ENCODE results near the gene ARCN1. TPM values are rescaled to one million over a fixed set of nuclear protein-coding genes. Genes with fewer than 3 reads are reported as not detected.

The ARCN1 gene
- total and polyA plus RNA-seq, 2 donors (not counting 1 experiment from before 2014, with no cell fraction given), result 42.9 to 83.2 TPM

DNA sequence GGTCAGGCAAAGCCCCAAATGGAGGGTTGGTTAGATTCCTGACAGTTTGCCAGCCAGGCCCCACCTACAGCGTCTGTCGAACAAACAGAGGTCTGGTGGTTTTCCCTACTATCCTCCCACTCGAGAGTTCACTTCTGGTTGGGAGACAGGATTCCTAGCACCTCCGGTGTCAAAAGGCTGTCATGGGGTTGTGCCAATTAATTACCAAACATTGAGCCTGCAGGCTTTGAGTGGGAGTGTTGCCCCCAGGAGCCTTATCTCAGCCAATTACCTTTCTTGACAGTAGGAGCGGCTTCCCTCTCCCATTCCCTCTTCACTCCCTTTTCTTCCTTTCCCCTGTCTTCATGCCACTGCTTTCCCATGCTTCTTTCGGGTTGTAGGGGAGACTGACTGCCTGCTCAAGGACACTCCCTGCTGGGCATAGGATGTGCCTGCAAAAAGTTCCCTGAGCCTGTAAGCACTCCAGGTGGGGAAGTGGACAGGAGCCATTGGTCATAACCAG is 49.6 kb upstream of the ARCN1 start:
- DNase-seq, result no peak
- H3K4me2 ChIP-seq (replicated peaks; ENCODE audit: low read depth, low read length, poor library complexity, severe bottlenecking), result no peak overlapping the region
- ChIA-PET POLR2A (interaction anchor here (0.6 kb wide), 1 partner anchor 48 kb away, joined by 3 read pairs; no protein-coding TSS in a partner anchor), CTCF (no interaction called here)
- no peaks in the 10 kb centered on the region for H3K4me1 ChIP-seq (ENCODE audit: control insufficient read depth in 2 of 2, insufficient read depth in 2 of 2, low read length in 2 of 2)
- H3K27ac ChIP-seq (ENCODE audit: low read length in 2 of 2), result no peak overlapping the region
- H3K79me2 ChIP-seq (ENCODE audit: control insufficient read depth, insufficient read depth, low read length), result no peaks in the 10 kb centered on the region
- H3K9ac ChIP-seq (ENCODE audit: low read length), result no peak overlapping the region
- no peak for TF ChIP-seq EZH2 (IDR thresholded peaks at IDR 0.05; ENCODE audit: borderline replicate concordance, insufficient read depth, low read depth, low read length, poor library complexity, severe bottlenecking)
- TF ChIP-seq, protein P1, sequence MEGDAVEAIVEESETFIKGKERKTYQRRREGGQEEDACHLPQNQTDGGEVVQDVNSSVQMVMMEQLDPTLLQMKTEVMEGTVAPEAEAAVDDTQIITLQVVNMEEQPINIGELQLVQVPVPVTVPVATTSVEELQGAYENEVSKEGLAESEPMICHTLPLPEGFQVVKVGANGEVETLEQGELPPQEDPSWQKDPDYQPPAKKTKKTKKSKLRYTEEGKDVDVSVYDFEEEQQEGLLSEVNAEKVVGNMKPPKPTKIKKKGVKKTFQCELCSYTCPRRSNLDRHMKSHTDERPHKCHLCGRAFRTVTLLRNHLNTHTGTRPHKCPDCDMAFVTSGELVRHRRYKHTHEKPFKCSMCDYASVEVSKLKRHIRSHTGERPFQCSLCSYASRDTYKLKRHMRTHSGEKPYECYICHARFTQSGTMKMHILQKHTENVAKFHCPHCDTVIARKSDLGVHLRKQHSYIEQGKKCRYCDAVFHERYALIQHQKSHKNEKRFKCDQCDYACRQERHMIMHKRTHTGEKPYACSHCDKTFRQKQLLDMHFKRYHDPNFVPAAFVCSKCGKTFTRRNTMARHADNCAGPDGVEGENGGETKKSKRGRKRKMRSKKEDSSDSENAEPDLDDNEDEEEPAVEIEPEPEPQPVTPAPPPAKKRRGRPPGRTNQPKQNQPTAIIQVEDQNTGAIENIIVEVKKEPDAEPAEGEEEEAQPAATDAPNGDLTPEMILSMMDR (IDR thresholded peaks at IDR 0.05), result no peak
- intact Hi-C loops (cut with micrococcal nuclease), result no loop called here
- Mint-ChIP-seq H3K4me3 (no peak overlapping the region), H3K27me3 (no peaks in the 10 kb centered on the region), H3K4me1 (peaks cover 13% of the 10 kb centered on the region), H3K27ac (peak overlapping the region; percentile 65), H3K9me3 (ENCODE audit: insufficient read depth) (no peaks in the 10 kb centered on the region)
- peaks cover 4 to 52% of the 10 kb centered on the region in 2 experiments for H3K36me3 ChIP-seq (replicated peaks in 1 of 2; ENCODE audit: control extremely low read depth in 1 of 2, control insufficient read depth in 1 of 2, extremely low read depth in 1 of 2, insufficient read depth in 2 of 2, low read length in 1 of 2)
- no peaks in the 10 kb centered on the region for H4K20me1 ChIP-seq (ENCODE audit: control insufficient read depth, insufficient read depth, low read length, poor library complexity, severe bottlenecking)
- no peaks in the 10 kb centered on the region for H3K9me3 ChIP-seq (ENCODE audit: control extremely low read depth in 1 of 3, control insufficient read depth in 2 of 3, insufficient read depth in 1 of 3, low read length in 2 of 3)
- no peak overlapping the region for H2AFZ ChIP-seq (ENCODE audit: insufficient read depth, low read depth, low read length, poor library complexity, severe bottlenecking)
- no peak for ATAC-seq (ENCODE audit: low read depth)
- WGBS (ENCODE audit: insufficient coverage), result 89% methylated on average over 4 of the region's 6 CpGs
- no peaks in the 10 kb centered on the region for H3K27me3 ChIP-seq (replicated peaks in 1 of 4; ENCODE audit: control extremely low read depth in 1 of 4, control insufficient read depth in 3 of 4, insufficient read depth in 4 of 4, low read length in 3 of 4)
- H3K4me3 ChIP-seq (ENCODE audit: control extremely low read depth in 1 of 5, extremely low read depth in 1 of 5, insufficient read depth in 1 of 5, low read depth in 2 of 5, low read length in 4 of 5), result no peak overlapping the region

DNA sequence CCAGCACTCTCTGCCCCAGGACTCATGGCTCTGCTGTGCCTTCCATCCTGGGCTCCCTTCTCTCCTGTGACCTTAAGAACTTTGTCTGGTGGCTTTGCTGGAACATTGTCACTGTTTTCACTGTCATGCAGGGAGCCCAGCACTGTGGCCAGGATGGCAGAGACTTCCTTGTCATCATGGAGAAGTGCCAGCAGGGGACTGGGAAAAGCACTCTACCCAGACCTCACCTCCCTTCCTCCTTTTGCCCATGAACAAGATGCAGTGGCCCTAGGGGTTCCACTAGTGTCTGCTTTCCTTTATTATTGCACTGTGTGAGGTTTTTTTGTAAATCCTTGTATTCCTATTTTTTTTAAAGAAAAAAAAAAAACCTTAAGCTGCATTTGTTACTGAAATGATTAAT is 47.9 kb upstream of the ARCN1 start:
- CTCF ChIA-PET, result interaction anchor here (0.6 kb wide), 1 partner anchor 27 kb away, joined by 6 read pairs; no protein-coding TSS in a partner anchor
- intact Hi-C loops (cut with micrococcal nuclease), result no loop called here
- Histone ChIP-seq H3K4me1 (ENCODE audit: control insufficient read depth in 2 of 2, insufficient read depth in 2 of 2, low read length in 2 of 2) (peaks cover 0 to 2% of the 10 kb centered on the region in 2 donors), H3K9me3 (ENCODE audit: control extremely low read depth in 1 of 3, control insufficient read depth in 2 of 3, insufficient read depth in 1 of 3, low read length in 2 of 3) (no peaks in the 10 kb centered on the region), H3K79me2 (ENCODE audit: control insufficient read depth, insufficient read depth, low read length) (no peaks in the 10 kb centered on the region), H3K4me3 (ENCODE audit: control extremely low read depth in 1 of 5, extremely low read depth in 1 of 5, insufficient read depth in 1 of 5, low read depth in 2 of 5, low read length in 4 of 5) (no peak overlapping the region), H2AFZ (ENCODE audit: insufficient read depth, low read depth, low read length, poor library complexity, severe bottlenecking) (no peak overlapping the region), H4K20me1 (ENCODE audit: control insufficient read depth, insufficient read depth, low read length, poor library complexity, severe bottlenecking) (no peaks in the 10 kb centered on the region), H3K9ac (ENCODE audit: low read length) (no peak overlapping the region), H3K4me2 (replicated peaks; ENCODE audit: low read depth, low read length, poor library complexity, severe bottlenecking) (no peak overlapping the region), H3K27me3 (replicated peaks in 1 of 4; ENCODE audit: control extremely low read depth in 1 of 4, control insufficient read depth in 3 of 4, insufficient read depth in 4 of 4, low read length in 3 of 4) (no peaks in the 10 kb centered on the region), H3K27ac (ENCODE audit: low read length in 2 of 2) (no peak overlapping the region), H3K36me3 (replicated peaks in 1 of 2; ENCODE audit: control extremely low read depth in 1 of 2, control insufficient read depth in 1 of 2, extremely low read depth in 1 of 2, insufficient read depth in 2 of 2, low read length in 1 of 2) (peaks cover 4 to 45% of the 10 kb centered on the region in 2 experiments)
- POLR2A ChIA-PET, result no interaction called here
- no peak overlapping the region for H3K27ac Mint-ChIP-seq
- no peak for TF ChIP-seq EZH2 (IDR thresholded peaks at IDR 0.05; ENCODE audit: borderline replicate concordance, insufficient read depth, low read depth, low read length, poor library complexity, severe bottlenecking)
- TF ChIP-seq, protein P1 (IDR thresholded peaks at IDR 0.05), result no peak
- no peak for ATAC-seq (ENCODE audit: low read depth)
- H3K4me1 Mint-ChIP-seq, result peaks cover 20% of the 10 kb centered on the region
- H3K4me3 Mint-ChIP-seq, result no peak overlapping the region
- no peaks in the 10 kb centered on the region for H3K27me3 Mint-ChIP-seq
- H3K9me3 Mint-ChIP-seq (ENCODE audit: insufficient read depth), result no peaks in the 10 kb centered on the region
- no peak for DNase-seq

Data from B cell (primary cell).